ENCODE data around the gene RFX5.

DNA sequence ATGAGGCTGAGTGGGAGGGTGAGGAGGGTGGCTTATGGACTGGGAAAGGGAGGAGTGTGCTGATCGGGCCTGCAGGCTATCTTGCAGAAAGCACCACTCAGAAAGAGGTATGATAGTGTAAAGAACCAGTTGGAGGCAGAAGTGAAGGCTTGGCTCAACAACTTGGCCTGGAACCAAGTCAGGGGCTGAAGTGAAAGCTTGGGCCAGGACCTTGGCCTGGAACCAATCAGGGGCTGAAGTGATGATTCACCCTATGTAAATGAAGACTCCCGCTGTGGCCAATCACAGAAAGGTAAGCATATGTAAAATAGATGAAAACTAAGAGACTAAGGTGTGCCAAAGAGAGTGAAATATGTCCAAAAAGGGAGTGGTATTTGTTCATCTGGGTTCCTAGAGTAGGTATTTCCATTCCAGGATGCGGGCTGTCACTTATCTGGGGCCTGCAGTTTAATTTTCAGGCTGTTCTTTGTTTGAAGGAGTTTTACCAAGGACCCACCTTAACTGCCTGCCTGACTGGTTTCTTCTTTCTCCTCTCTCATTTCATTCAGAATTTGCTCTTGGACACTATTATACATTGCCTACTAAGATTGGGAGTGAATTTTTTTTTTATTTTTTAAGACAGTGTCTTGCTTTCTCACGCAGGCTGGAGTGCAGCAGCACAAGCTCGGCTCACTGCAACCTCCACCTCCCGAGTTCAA is 5.1 kb upstream of the RFX5 start:
- TF ChIP-seq POLR2AphosphoS5 (IDR thresholded peaks at IDR 0.05; ENCODE audit: borderline replicate concordance, low read depth, low read length) (no peak), EZH2 (IDR thresholded peaks at IDR 0.05) (no peak), FOXP2 (optimal IDR thresholded peaks at IDR 0.05; ENCODE audit: control extremely low read depth, extremely low read length, insufficient read depth) (no peak)

Measured in SK-N-MC (cell line).